ENCODE data around the gene UPF2. TPM values are rescaled to one million over a fixed set of nuclear protein-coding genes. Genes with fewer than 3 reads are reported as not detected.
"Not testable (repeated sequence)": the region's sequence is repeated elsewhere in the genome, so short reads cannot be mapped to it uniquely, and the experiment has no call there.

The UPF2 gene
- polyA plus RNA-seq, 4 donors, result 27.3 to 39.8 (median 37.7) TPM

DNA sequence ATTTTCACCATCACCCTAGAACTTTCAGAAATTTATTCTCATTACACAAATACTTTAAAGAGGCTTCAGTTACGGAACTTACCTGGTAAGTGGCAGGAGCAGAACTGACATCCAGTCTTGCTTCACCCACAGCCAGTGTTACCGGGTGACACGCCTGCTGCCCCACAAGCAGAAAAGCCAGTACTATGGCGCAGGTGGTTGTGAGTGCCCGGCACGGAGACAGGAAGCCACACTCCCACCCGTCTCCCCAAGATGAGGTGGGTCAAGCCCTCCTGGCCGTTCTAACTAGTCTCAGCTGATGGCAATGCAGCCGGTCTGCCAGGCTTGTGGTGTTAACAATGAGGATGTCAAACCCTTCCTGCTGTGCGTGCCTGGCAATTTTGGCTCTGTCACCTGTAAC is 132.5 kb downstream of the UPF2 start:
- no peak for DNase-seq (ENCODE audit: low read depth in 4 of 4, low spot score in 3 of 4)

- DNase-seq (ENCODE audit: low read depth in 4 of 4, low spot score in 3 of 4), result no peak
Observed at GRCh38 chr10:11909618-11910017, 133.0 kb downstream of the UPF2 start.

DNA sequence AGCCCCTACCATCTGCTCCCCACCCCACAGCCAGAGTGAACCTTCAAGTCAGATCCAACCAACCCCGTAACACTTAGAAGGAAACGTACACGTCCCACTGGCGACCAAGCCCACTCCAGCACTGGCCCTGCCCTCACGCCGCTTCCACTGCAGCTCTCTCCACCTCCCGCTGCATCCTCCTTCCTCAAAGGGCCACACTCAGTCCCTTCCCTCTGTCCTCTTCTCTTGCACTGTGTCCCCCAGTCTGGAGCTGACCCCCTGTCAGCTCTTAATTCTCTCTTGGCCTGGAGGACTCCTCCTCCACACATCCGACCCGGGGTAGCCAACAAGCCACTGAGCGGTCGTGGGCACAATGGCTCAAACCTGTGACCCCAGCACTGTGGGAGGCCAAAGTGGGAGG is 133.6 kb downstream of the UPF2 start:
- no peak for DNase-seq (ENCODE audit: low read depth in 4 of 4, low spot score in 3 of 4)

DNA sequence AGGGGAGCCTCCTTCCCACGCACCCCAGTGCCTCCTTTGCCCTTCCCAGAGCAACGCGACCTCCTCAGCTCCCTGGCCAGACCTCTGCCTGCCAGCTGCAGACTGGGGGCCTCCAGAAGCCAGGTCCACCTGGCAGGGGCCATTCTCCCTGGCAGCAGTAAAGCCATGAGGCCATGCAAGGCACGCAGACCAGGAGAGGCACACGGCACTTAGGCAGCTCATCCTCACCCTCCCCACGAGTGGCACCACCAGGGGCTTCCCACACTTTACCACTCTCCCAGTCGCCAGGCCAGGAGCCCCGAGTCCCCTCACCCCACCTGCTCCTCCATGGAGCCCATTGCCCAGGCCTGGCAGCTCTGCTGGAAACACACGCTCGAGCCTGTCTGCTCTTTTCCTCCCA is 134.1 kb downstream of the UPF2 start:
- DNase-seq (ENCODE audit: low read depth in 4 of 4, low spot score in 3 of 4), result no peak

GRCh38 chr10:11907914-11908313 is 134.7 kb downstream of the UPF2 start:
- DNase-seq (ENCODE audit: low read depth in 4 of 4, low spot score in 3 of 4), result no peak

DNA sequence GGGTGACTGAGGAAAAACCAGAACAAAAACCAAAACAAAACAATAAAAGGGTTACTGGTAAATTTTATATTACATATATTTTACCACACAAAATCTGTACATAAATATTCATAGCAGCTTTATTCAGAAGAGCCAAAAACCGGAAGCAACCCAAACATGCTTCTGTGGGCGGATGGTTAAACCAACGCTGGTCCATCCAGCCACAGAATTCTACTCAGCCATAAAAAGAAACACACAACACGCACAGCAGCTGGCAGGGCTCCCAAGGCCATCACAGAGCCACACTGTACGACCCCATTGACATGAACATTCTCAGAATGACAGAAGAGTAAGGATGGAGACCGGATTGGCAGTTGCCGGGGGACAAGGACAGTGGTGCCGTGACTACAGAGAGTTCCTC is 135.9 kb downstream of the UPF2 start:
- no peak for DNase-seq (ENCODE audit: low read depth in 4 of 4, low spot score in 3 of 4)

DNA sequence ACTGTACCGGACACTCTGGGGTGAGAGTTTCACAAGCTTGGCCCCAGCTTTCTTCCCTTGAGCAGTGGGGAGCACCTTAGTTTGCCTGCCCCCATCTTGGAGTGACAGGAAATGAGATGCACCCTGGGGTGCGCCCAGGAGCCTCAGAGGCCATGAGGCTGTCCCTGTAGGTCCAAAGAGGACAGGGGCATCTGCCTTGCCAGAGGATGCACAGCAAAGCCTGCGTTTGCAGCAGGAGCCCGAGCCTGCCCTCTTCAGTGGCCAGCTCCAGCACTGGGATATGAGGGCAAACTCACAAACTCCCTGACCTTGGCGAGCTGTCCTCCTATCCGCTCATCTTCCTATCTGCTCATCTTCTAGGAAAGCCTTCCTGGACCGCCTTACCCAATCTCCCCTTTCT is 140.0 kb downstream of the UPF2 start:
- no peak for DNase-seq (ENCODE audit: low read depth in 4 of 4, low spot score in 3 of 4)

DNA sequence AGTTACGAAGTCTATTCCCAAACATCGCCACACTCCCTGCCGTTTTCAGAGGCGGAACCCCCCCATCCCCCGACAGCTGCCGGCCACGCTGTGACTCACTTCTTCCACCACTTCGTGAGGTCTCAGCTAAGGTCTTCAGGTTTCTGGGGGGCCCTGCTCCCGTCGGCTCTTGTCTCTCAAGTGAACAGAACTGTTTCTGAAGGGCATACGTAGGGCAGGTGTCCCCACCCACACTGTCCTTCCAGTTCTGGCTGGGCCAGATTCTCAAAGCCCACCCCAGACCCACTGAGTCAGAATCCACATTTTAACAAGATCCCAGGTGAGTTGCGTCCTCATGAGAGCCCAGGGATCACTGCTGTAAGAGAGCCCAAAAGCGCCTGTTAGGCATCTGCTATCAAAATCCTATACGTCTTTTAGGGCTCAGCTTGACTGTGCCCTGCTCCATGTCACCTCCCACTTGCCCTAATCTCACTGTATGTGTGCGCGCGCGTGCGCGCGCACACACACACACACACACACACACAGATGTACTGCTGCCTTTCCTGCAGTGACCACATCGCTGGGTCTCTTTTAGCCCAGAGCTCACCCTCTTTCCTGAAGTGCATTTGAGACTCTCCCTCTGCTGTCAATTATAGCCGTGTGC is 140.7 kb downstream of the UPF2 start:
- DNase-seq (ENCODE audit: low read depth in 4 of 4, low spot score in 3 of 4), result no peak

- no peak for DNase-seq (ENCODE audit: low read depth in 4 of 4, low spot score in 3 of 4)
Observed at GRCh38 chr10:11901454-11901832, 141.2 kb downstream of the UPF2 start.

- DNase-seq (ENCODE audit: low read depth in 4 of 4, low spot score in 3 of 4), result no peak
Observed at GRCh38 chr10:11901036-11901301, 141.6 kb downstream of the UPF2 start.

DNA sequence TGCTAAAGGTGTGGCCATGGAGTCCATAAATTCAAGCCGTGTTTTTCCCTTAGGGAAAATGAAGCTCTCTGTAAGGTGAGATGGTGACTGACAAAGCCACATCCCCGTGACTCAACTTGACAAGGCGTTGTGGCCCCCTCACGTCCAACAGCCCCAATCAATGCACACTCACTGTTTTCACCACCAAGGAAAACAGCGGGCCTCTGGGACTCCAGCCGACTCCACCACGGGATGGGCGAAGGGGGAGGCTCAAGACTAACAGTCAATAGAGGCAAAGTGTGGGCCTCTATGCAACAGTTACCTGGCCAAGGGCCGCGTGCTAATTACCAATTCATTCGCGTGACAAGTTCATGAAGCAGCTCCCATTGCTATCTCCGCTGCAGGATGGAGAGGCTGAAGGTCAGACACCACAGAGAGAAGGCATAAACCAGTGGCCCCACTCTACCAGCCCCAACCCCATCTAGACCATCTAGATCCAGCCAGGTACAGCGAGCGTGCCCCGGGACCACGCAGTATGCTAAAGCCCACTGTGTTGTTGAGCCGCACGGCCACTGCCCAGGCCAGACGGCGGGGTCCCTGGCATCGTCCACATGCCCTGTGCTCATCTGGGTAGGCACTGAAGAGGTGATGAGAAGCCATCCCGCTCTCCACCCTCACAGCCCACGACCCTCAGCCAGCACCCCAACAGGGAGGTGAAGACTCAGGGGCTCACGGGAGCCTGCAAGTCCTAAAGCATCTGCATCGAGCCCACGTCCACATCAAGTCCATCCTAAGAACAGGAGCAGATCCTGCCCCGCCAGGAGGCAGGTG is 143.3 kb downstream of the UPF2 start:
- DNase-seq (ENCODE audit: low read depth in 4 of 4, low spot score in 3 of 4), result no peak

- no peak for DNase-seq (ENCODE audit: low read depth in 4 of 4, low spot score in 3 of 4)
Observed at GRCh38 chr10:11898372-11899066, 144.1 kb downstream of the UPF2 start.

DNA sequence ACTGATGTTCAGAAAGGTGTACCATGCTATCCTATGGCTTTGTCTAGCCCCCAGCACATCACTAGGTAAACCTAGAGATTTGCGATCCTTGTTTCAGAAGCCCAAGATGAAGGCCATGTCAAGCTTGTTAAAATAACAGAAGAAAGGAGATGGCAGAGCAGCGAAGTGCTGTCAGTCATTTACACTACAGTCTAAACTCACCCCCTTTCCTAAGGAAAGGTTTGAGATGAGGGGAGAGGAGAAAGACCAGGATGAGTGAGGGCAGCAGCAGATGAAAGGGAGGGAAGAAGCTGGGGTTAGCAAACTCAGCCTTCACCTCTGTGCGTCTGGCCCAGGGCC is 144.6 kb downstream of the UPF2 start:
- no peak for DNase-seq (ENCODE audit: low read depth in 4 of 4, low spot score in 3 of 4)

- no peak for DNase-seq (ENCODE audit: low read depth in 4 of 4, low spot score in 3 of 4)
Observed at GRCh38 chr10:11896549-11897200, 145.9 kb downstream of the UPF2 start.

- DNase-seq (ENCODE audit: low read depth in 4 of 4, low spot score in 3 of 4), result no peak
Observed at GRCh38 chr10:11895598-11895997, 147.0 kb downstream of the UPF2 start.

- no peak for DNase-seq (ENCODE audit: low read depth in 4 of 4, low spot score in 3 of 4)
Observed at GRCh38 chr10:11895108-11895466, 147.5 kb downstream of the UPF2 start.

- no peak for DNase-seq (ENCODE audit: low read depth in 4 of 4, low spot score in 3 of 4)
Observed at GRCh38 chr10:11894381-11895107, 148.1 kb downstream of the UPF2 start.

DNA sequence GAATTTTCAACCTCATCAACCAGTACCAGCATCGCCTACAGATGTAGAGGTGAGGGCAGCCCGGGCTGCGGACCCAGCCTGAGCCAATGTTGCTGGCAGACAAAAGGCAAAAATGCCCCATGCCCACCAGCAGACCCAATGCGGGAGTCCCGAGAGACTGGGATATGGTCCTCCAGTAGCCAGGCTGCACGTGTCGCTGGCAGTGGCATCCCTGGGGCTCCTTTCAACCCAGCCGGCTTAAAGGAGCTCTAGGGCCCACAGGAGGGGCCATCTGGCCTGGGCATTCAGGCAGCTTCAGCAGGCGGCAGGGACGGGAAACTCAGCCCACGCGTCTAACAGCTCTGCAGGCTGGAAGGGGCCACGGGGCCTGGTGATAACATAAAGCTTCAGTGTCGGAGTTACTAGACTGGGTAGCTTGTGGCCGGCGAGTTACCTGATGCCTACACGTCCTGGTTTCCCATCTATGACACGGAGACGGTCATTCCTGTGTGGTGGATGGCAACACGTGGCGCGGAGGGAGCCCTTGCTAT is 148.8 kb downstream of the UPF2 start:
- no peak for DNase-seq (ENCODE audit: low read depth in 4 of 4, low spot score in 3 of 4)

- no peak for DNase-seq (ENCODE audit: low read depth in 4 of 4, low spot score in 3 of 4)
Observed at GRCh38 chr10:11891776-11892486, 150.7 kb downstream of the UPF2 start.

- not testable (repeated sequence) for DNase-seq (ENCODE audit: low read depth in 4 of 4, low spot score in 3 of 4)
Observed at GRCh38 chr10:11889263-11889662, 153.3 kb downstream of the UPF2 start.
